Astrocyte of the cerebellum (primary cell): Measurements from ENCODE around the gene FBLN7.

Experiments used
- DNase-seq: peaks from one replicate; pipeline ENCODE4 v3.0.0-alpha.2; 2011; ENCODE audit warnings: low read depth
- H3K4me3 ChIP-seq: 2 replicates; pipeline ENCODE4 v1.5.1; 2011; ENCODE audit warnings: mild to moderate bottlenecking, low read depth, low read length, moderate library complexity
- in situ Hi-C: cut with HindIII; loops from 2 replicates; pipeline ENCODE4 v1.10.0; 2017; ENCODE audit warnings: low sequenced_read_pairs
- TF ChIP-seq, protein P1 (sequence below): IDR thresholded peaks from 2 replicates; pipeline ENCODE4 v1.5.1; 2012; ENCODE audit warnings: low read length, low read depth, moderate library complexity, mild to moderate bottlenecking; ENCODE audit errors: missing control alignments

FBLN7 gene

DNA sequence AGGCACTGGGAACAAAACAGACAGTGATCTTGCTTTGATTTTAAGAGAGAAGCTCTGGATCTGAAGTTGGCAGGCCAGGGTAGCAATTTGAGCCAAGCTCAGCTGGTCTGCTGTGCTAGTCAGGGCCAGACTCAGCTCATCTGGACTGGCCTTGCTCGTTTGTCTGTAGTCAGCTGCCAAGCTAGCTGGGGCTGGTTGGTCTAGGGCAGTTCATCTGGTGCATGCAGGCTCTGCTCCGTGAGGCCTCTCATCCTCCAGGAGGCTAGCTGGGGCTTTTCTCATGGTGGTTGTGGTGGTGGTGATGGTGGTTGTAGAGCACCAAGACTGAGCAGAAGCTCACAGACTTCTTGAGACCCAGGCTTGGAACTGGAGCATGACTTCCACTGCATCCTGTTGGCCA, 10.3 kb downstream of the FBLN7 start:
- no peak overlapping the region for H3K4me3 ChIP-seq
- TF ChIP-seq, protein P1, sequence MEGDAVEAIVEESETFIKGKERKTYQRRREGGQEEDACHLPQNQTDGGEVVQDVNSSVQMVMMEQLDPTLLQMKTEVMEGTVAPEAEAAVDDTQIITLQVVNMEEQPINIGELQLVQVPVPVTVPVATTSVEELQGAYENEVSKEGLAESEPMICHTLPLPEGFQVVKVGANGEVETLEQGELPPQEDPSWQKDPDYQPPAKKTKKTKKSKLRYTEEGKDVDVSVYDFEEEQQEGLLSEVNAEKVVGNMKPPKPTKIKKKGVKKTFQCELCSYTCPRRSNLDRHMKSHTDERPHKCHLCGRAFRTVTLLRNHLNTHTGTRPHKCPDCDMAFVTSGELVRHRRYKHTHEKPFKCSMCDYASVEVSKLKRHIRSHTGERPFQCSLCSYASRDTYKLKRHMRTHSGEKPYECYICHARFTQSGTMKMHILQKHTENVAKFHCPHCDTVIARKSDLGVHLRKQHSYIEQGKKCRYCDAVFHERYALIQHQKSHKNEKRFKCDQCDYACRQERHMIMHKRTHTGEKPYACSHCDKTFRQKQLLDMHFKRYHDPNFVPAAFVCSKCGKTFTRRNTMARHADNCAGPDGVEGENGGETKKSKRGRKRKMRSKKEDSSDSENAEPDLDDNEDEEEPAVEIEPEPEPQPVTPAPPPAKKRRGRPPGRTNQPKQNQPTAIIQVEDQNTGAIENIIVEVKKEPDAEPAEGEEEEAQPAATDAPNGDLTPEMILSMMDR: no peak
- in situ Hi-C loops: no loop called here
- DNase-seq: no peak

DNA sequence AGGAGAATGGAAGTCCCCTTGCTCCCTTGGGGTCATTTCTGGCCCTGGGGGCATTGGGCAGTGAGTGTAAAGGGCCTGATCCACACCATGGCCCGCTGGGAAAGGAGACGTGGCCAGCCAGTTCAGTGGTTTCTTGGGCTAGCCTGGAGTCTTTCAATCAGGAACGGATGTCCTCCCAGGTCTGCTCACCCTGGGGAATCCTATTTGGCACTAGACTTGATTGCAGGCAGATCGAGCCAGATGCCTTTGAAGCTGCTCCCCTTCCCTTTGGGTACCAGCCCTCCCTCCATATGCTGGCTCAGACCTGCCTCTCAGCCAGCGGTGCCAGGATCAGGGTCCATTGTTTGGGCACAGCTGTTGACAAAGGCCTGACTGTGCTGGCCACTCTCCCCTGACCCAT, 11.0 kb downstream of the FBLN7 start:
- in situ Hi-C loops: no loop called here
- H3K4me3 ChIP-seq: no peak overlapping the region
- TF ChIP-seq, protein P1: no peak
- no peak for DNase-seq

GRCh38 chr2:112149866-112150435, 11.8 kb downstream of the FBLN7 start:
- TF ChIP-seq, protein P1: no peak
- H3K4me3 ChIP-seq: no peak overlapping the region
- DNase-seq: no peak
- in situ Hi-C loops: no loop called here

DNA sequence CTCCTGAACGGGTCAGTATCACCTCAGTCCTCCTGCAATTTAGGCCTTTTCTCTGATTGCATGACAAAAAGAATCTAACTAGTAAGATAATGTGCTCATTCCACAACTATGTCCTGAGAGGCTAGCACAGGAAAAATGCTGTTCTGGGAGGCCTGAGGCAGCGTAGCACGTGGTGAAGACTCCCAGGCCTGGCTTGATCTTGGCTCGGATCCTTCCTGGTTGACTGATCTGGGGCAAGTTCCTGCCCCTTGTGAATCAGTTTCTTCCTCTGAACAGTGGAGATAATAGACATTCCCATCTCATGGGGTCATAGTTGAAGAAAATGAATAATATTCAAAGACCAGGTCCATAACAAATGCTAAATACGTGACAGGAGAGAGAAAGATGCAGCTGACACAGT, 12.3 kb downstream of the FBLN7 start:
- no peak for DNase-seq
- TF ChIP-seq, protein P1: no peak
- in situ Hi-C loops: no loop called here
- H3K4me3 ChIP-seq: no peak overlapping the region

- H3K4me3 ChIP-seq: no peak overlapping the region
- in situ Hi-C loops: no loop called here
- TF ChIP-seq, protein P1: no peak
- no peak for DNase-seq
These were observed 12.7 kb downstream of the FBLN7 start for GRCh38 chr2:112150851-112151250.

GRCh38 chr2:112151271-112151670, 13.1 kb downstream of the FBLN7 start:
- in situ Hi-C loops: no loop called here
- no peak overlapping the region for H3K4me3 ChIP-seq
- TF ChIP-seq, protein P1: no peak
- no peak for DNase-seq
